Inflammatory macrophage (primary cell): Measurements from ENCODE around the gene LEFTY2.
"Not testable (repeated sequence)": the region's sequence is repeated elsewhere in the genome, so short reads cannot be mapped to it uniquely, and the experiment has no call there.

ENCODE experiments used
- DNase-seq, 2 donors: peaks; one replicate each; pipeline ENCODE4 v3.0.0-alpha.2; 2020 to 2022

Gene LEFTY2

DNA sequence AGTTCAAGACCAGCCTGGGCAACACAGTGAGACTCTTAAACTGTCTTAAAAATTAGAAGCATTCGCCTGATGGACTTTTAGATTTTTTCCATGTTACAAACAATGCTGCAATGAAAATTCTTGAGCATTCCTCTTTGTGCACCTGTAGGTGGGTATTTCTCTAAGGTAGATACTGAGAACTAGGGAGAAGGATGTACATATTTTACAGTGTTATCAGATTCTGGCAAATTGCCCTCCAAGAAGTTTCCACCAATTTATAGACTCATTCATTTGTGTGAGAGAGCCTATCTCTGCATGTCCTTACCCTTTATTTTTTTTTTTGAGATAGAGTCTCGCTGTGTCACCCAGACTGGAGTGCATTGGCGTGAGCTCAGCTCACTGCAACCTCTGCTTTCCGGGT lies 12.3 kb upstream of the LEFTY2 start:
- DNase-seq: no peak

- DNase-seq: peak; percentile 24 to 28
Observed at GRCh38 chr1:225950905-225951497, 10.0 kb upstream of the LEFTY2 start.

GRCh38 chr1:225949041-225949440 lies 8.0 kb upstream of the LEFTY2 start:
- DNase-seq: no peak

DNA sequence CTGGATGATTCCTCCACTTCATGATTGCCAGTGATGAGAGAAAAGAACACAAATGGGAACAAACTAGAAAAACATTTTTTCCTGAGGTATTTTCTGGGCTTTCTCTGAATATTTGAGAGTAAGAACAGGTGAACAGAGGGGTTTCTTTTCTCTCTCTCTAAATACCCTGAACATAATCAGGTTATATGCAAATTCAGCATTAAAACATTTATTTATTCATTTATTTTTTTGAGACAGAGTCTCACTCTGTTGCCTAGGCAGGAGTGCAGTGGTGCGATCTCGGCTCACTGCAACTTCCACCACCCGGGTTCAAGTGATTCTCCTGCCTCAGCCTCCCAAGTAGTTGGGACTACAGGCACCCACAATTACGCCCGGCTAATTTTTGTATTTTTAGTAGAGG lies 5.8 kb upstream of the LEFTY2 start:
- no peak for DNase-seq

GRCh38 chr1:225946082-225946620 lies 5.1 kb upstream of the LEFTY2 start:
- DNase-seq: no peak

DNA sequence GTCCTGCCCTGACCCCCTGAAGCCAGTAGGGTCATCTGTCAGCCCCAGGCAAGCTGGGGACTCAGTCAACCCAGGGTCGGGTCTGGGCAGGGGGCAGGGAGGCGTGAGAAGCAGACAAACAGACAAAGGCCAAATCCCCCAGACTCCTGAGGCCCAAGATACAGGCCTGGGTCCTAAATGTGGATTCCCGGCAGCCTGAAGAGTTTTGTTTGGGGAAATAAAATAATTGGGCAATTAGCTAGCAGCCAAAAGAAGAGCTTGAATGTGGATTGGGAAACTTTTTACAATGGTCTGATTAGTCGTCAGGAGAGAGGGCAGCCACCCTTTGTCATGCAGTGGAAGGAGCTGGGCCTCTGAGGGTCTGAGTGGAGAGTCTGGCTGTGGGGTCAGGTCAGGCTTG lies 4.5 kb upstream of the LEFTY2 start:
- DNase-seq: no peak

- peak; percentile 49 to 53 for DNase-seq
Observed at GRCh38 chr1:225944951-225945350, 3.9 kb upstream of the LEFTY2 start.

DNA sequence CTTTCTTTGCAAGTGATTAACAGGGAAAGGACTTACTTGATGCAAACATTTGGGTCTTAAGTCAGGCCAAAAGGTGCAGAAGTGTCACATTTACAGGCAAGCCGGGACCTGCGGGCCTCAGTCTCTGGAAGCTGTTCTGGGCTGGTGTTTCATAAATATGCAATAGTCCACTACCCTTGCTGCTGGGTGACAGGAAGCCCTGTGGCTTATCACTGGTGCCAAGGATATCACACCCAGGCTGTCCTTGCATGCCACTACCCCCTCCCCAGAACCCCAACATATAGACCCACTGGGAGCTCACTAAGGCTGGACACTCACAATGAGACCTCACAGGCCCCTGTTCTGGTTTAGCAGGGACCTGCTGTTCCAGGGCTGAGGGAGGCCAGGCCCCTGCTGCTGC lies 3.4 kb upstream of the LEFTY2 start:
- DNase-seq: no peak

DNA sequence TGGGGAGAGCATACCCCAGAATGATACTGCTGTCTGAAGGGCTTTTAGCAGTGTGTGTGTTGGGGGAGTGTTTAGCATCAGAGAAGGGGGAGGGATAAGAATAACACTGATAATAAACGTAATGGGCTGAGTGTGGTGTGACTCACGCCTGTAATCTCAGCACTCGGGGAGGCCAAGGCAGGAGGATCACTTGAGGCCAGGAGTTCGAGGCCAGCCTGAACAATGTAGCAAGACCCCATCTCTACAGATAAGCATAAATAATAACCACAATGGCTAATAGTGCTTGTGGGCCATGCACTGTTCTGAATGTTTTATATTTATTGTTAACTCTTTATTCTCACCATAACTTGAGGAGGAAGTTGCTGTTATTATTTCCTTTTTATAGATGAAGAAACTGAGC lies 2.6 kb upstream of the LEFTY2 start:
- no peak for DNase-seq

DNA sequence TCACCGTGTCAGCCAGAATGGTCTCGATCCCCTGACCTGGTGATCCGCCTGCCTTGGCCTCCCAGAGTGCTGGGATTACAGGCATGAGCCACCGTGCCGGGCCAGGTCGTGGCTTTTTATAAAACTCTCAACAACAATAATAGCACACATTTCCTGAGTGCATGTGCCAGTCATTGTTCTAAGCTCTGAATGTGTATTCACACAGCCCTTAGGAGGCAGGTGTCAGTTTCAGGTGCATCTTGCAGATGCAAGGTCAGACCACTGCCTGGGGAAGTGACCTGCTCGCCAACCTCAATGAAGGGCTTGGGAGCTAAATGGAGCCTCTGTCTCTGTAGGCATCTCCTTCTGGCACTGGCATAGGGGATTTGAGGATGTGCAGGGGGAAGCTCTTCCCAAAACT lies 1.6 kb upstream of the LEFTY2 start:
- DNase-seq: no peak

- DNase-seq: no peak
Observed at GRCh38 chr1:225941942-225942222, 862 bp upstream of the LEFTY2 start.

DNA sequence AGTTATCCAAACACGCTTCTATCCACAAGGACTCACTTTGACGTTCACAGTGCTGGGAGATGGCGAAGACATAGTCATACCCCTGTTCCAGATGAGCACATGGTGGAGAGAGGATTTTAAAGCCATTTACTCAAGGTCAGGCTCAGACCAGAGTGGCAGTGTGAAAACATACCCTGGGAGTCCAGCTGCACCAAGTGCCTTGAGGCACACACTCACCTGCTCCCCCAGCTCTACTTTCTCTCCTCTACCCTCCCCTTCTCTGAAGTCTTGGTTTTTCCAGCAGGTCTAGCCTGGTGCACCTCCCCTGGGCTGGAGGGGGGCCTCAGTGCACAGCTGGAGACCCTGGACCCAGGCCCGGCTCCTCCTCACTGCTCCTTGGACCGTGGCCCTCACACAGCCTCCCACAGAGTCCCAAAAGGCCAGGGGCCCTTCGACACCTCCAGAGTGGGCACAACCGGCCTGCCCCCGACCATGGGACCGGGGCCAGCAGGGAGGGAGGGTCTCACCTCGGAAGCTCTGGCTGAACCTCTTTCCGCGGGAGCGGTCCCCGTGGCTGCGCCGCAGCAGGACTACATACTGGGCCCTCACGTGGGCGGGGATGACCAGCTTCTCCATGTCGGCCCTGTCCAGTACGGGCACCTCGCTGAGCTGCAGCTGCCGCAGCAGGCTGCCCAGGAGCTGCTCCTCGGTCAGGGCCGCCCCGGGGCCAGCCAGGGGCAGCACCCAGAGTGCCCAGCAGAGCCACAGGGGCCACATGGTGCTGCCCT lies 452 bp downstream of the LEFTY2 start:
- DNase-seq: no peak

DNA sequence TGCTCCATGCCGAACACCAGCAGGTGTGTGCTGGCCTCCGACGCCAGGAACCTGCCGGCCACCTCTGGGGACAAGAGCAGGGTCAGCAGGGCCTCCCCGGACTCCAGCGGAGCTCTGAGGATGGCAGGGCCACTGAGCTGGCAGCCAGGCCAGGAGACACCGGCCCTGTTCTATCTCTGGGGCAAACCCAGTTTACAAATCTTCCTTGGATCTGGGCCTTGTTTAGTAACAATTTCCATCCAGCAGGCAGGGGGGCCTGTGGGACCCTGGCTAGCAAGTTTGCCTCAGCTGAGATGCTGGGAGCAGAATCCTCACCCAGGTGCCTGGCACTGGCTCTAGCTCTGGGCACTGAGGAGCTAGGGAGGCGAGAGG lies 1.1 kb downstream of the LEFTY2 start:
- DNase-seq: not testable (repeated sequence)

GRCh38 chr1:225939097-225939938 lies 1.7 kb downstream of the LEFTY2 start:
- DNase-seq: not testable (repeated sequence)

DNA sequence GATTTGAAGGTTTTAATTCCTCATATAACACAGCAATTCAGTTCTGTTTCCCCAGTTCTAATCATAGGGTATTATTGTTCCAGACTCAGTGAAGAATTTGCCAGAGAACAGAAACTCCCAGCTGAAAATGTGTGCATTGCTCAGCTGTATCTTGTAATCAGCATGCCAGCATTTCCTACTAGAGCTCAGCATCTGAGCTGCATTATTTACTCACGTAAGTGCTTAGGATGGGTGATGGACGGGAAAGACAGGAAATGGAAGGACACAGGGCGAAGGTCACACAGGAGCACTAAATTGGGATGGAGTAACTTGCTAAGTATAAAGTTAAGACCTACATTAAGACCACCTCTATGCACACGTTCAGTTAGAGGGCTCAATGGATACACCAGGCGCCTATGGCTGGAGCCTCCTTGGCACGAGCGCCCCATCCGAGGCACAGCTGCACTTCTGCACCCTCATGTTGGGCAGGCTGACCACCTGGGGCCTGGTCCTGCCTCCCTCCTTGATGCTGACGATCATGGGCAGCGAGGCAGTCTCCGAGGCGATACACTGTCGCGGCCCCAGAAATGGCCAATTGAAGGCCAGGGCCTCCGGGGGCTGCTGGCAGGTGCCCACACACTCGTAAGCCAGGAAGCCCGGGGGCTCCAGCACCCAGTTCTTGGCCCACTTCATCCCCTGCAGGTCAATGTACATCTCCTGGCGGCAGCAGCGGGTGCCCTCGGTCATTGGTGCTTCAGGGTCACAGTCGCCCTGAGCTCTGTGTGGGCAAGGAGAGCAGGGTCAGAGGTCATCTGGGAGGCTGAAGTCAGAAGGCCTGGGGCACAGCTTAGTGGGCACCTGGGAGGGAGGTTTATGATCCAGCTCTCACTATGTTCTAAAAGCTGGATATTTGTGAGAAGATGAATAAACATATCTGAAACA lies 3.7 kb downstream of the LEFTY2 start:
- no peak for DNase-seq

GRCh38 chr1:225936523-225936922 lies 4.5 kb downstream of the LEFTY2 start:
- DNase-seq: no peak

DNA sequence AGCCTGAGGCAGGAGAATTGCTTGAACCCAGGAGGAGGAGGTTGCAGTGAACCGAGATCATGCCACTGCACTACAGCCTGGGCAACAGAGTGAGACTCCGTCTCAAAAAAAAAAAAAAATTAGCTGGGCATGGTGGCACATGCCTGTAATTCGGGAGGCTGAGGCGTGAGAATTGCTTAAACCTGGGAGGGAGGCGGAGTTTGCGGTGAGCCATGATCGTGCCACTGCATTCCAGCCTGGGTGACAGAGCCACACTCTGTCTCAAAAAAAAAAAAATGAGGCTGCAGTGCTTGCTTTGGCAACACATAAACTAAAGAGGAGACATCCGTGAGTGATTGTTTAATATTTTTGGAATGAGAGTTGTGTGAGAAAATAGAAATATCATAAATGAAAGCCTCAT lies 4.9 kb downstream of the LEFTY2 start:
- not testable (repeated sequence) for DNase-seq

- no peak for DNase-seq
Observed at GRCh38 chr1:225934711-225935110, 6.3 kb downstream of the LEFTY2 start.

DNA sequence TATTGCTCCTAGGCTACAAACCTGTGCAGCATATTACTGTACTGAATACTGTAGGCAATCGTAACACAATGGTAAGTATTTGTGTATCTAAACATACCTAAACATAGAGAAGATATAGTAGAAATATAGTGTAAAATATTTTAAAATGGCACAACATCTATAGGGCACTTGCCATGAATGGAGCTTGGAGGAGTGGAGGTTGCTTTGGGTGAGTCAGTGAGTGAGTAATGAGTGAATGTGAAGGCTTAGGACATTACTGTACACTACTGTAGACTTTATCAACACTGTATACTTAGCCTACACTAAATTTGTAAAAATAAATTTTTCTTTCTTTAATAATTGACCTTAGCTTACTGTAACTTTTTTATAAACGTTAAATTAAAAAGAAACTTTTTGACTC lies 7.9 kb downstream of the LEFTY2 start:
- no peak for DNase-seq

DNA sequence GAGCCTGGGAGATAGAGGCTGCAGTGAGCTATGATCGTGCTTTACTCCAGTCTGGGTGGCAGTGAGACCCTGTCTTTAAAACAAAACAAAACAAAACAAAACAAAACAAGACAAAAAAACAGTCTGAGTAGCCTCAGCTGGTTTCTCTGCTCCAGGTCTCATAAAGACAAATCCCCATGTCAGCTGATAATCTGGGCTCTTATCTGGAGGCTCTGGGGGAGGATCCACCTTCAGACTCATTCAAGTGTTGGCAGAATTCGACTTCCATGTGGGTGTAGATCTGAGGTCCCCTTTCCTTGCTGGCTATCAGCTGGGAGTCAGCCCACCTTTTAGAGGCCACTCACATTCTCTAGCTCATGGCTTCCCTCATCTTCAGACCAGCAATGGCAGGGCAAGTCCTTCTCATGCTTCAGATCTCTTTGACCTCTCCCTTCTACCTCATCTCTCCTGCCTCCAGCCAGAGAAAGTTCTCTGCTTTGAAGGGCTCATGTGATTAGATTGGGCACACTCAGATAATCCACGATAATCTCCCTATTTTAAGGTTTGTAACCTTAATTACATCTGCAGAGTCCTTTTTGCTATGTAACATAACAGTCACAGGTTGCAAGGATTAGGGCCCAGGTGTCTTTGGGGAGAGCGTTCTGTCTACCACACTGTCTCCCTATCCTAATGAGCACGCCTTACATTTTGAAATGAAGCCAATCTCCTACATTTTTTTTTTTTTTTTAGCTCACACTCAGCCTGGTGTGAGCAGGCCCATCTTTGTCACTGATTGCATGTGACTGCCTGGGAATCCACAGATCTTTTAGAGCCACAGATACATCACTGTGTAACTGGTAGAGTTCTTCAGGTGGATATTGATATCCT lies 9.5 kb downstream of the LEFTY2 start:
- DNase-seq: no peak

- no peak for DNase-seq
Observed at GRCh38 chr1:225930566-225930965, 10.5 kb downstream of the LEFTY2 start.

DNA sequence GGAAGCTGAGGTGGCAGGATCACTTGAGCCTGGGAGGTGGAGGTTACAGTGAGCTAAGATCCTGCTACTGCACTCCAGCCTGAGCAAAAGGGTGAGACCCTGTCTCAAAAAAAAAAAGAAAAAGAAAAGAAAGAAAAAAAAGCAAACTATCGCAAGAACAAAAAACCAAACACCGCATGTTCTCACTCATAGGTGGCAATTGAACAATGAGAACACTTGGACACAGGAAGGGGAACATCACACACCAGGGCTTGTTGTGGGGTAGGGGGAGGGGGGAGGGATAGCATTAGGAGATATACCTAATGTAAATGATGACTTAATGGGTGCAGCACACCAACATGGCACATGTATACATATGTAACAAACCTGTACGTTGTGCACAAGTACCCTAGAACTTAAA lies 11.6 kb downstream of the LEFTY2 start:
- not testable (repeated sequence) for DNase-seq
